Cardiac atrium fibroblast (primary cell): ENCODE measurements around the gene ARHGEF26. TPM values are rescaled to one million over a fixed set of nuclear protein-coding genes. Genes with fewer than 3 reads are reported as not detected.

ENCODE experiments used
- total RNA-seq: library from RNA; depleted of rRNA; stranded (reverse); fragments of >200 nt; gene quantifications from 2 replicates; pipeline ENCODE4 v1.2.3, GENCODE V29; 2015

The ARHGEF26 gene
- 4.9 and 5.8 TPM in 2 replicates for total RNA-seq

GRCh38 chr3:154120961-154121700, at the start of gene ARHGEF26:
Gene ARHGEF26 (plus strand): TSS chr3:154121390. CDS start chr3:154121993, 603 bp downstream.

Other genes starting within 250 kb of the ARHGEF26 start
- 19.6 and 20.0 TPM in 2 replicates for gene DHX36, start 203.1 kb downstream of the ARHGEF26 start, total RNA-seq